ENCODE data around the gene P2RX4.
"Not testable (repeated sequence)": the region's sequence is repeated elsewhere in the genome, so short reads cannot be mapped to it uniquely, and the experiment has no call there.

The P2RX4 gene

GRCh38 chr12:121248622-121249021, 38.7 kb downstream of the P2RX4 start:
- H3K4me3 ChIP-seq (ENCODE audit: low read length), result no peak overlapping the region
- 96% methylated on average over 22 of the region's 22 CpGs for WGBS
- H3K36me3 ChIP-seq (ENCODE audit: insufficient read depth, low read length), result peaks cover 68% of the 10 kb centered on the region
- H3K9ac ChIP-seq (ENCODE audit: low read depth, low read length), result no peak overlapping the region
- no peaks in the 10 kb centered on the region for H3K9me3 ChIP-seq (ENCODE audit: insufficient read depth, low read depth, low read length)
- no peaks in the 10 kb centered on the region for H3K4me1 ChIP-seq (ENCODE audit: insufficient read depth, low read length)
- no peak overlapping the region for H3K27ac ChIP-seq (ENCODE audit: low read depth, low read length)
- H3K27me3 ChIP-seq (ENCODE audit: insufficient read depth, low read length), result no peaks in the 10 kb centered on the region

- Histone ChIP-seq H3K27me3 (ENCODE audit: insufficient read depth, low read length) (no peaks in the 10 kb centered on the region), H3K36me3 (ENCODE audit: insufficient read depth, low read length) (peaks cover 70% of the 10 kb centered on the region), H3K4me1 (ENCODE audit: insufficient read depth, low read length) (no peaks in the 10 kb centered on the region), H3K4me3 (ENCODE audit: low read length) (no peak overlapping the region), H3K9me3 (ENCODE audit: insufficient read depth, low read depth, low read length) (no peaks in the 10 kb centered on the region), H3K27ac (ENCODE audit: low read depth, low read length) (no peak overlapping the region), H3K9ac (ENCODE audit: low read depth, low read length) (no peak overlapping the region)
- 94% methylated on average over 14 of the region's 14 CpGs for WGBS
Observed at GRCh38 chr12:121250359-121250758, 40.4 kb downstream of the P2RX4 start.

DNA sequence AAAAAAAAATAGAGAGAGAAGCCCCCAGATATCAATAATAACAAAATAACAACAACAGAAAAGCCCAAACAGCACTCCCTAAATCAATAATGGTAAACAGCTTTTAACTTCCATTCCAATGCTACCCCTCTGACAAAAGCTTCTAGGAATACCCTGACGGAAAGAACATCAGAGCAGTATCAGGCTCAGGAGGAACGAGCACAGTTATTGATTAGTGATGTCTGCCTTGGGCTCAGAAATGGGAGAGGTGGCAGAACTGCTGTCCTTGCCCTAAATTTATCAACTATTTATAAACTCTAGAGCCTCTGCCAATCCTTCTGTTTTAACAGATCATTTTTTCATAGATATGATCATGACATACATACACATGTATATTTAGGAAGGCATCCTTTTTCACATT, 41.9 kb downstream of the P2RX4 start:
- Histone ChIP-seq H3K9me3 (ENCODE audit: insufficient read depth, low read depth, low read length) (no peaks in the 10 kb centered on the region), H3K27ac (ENCODE audit: low read depth, low read length) (no peak overlapping the region), H3K4me3 (ENCODE audit: low read length) (no peak overlapping the region), H3K9ac (ENCODE audit: low read depth, low read length) (no peak overlapping the region), H3K4me1 (ENCODE audit: insufficient read depth, low read length) (no peaks in the 10 kb centered on the region), H3K36me3 (ENCODE audit: insufficient read depth, low read length) (peaks cover 77% of the 10 kb centered on the region), H3K27me3 (ENCODE audit: insufficient read depth, low read length) (no peaks in the 10 kb centered on the region)
- 95% methylated on average over 2 of the region's 2 CpGs for WGBS

- H3K4me1 ChIP-seq (ENCODE audit: insufficient read depth, low read length), result no peaks in the 10 kb centered on the region
- H3K9me3 ChIP-seq (ENCODE audit: insufficient read depth, low read depth, low read length), result no peaks in the 10 kb centered on the region
Observed at GRCh38 chr12:121252712-121253345, 42.9 kb downstream of the P2RX4 start.

GRCh38 chr12:121253638-121254335, 43.9 kb downstream of the P2RX4 start:
- Histone ChIP-seq H3K27me3 (ENCODE audit: insufficient read depth, low read length) (no peaks in the 10 kb centered on the region), H3K27ac (ENCODE audit: low read depth, low read length) (no peak overlapping the region), H3K36me3 (ENCODE audit: insufficient read depth, low read length) (peaks cover 65% of the 10 kb centered on the region), H3K4me3 (ENCODE audit: low read length) (no peak overlapping the region), H3K4me1 (ENCODE audit: insufficient read depth, low read length) (no peaks in the 10 kb centered on the region), H3K9me3 (ENCODE audit: insufficient read depth, low read depth, low read length) (no peaks in the 10 kb centered on the region), H3K9ac (ENCODE audit: low read depth, low read length) (no peak overlapping the region)
- 94% methylated on average over 14 of the region's 15 CpGs for WGBS

More at GRCh38 chr12:121252712-121253345, 42.9 kb downstream of the P2RX4 start:
- H3K27me3 ChIP-seq (ENCODE audit: insufficient read depth, low read length), result no peaks in the 10 kb centered on the region
- no peak overlapping the region for H3K9ac ChIP-seq (ENCODE audit: low read depth, low read length)
- H3K36me3 ChIP-seq (ENCODE audit: insufficient read depth, low read length), result peaks cover 74% of the 10 kb centered on the region
- H3K4me3 ChIP-seq (ENCODE audit: low read length), result no peak overlapping the region
- H3K27ac ChIP-seq (ENCODE audit: low read depth, low read length), result no peak overlapping the region
- 96% methylated on average over 9 of the region's 9 CpGs for WGBS

- WGBS, result 92% methylated on average over 8 of the region's 9 CpGs
- no peak overlapping the region for H3K27ac ChIP-seq (ENCODE audit: low read depth, low read length)
Observed at GRCh38 chr12:121255433-121255832, 45.5 kb downstream of the P2RX4 start.

DNA sequence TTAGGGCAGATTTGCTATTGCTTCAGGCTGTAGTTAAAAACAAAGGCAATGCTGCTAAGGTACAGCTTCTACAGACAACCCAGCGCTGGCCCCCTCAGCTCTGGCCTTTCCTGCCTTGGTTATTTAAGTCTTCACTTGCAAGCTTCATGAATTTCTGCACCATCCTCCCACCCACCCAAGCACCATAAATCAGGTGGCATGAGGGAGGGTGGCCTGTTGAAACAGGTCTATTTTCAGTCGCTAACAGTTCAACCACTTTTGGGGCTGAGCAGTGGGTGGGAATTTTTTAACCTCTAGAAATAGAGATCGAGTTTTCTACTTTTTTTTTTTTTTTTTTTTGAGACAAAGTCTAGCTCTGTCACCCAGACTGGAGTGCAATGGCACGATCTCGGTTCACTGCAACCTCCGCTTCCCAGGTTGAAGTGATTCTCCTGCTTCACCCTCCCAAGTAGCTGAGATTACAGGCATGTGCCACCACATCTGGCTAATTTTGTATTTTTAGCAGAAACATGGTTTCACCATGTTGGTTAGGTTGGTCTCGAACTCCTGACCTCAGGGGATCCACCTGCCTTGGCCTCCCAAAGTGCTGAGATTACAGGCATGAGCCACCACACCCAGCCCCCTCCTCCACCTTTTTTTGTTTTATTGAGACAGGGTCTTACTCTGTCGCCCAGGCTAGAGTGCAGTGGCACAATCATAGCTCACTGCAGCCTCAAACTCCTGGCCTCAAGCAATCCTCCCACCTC, 47.9 kb downstream of the P2RX4 start:
- peaks cover 53% of the 10 kb centered on the region for H3K36me3 ChIP-seq (ENCODE audit: insufficient read depth, low read length)
- not testable (repeated sequence) for H3K4me1 ChIP-seq (ENCODE audit: insufficient read depth, low read length); H3K9ac ChIP-seq (ENCODE audit: low read depth, low read length); H3K27ac ChIP-seq (ENCODE audit: low read depth, low read length); H3K4me3 ChIP-seq (ENCODE audit: low read length); H3K9me3 ChIP-seq (ENCODE audit: insufficient read depth, low read depth, low read length); H3K27me3 ChIP-seq (ENCODE audit: insufficient read depth, low read length)
- 95% methylated on average over 8 of the region's 8 CpGs for WGBS

More at GRCh38 chr12:121255433-121255832, 45.5 kb downstream of the P2RX4 start:
- Histone ChIP-seq H3K27me3 (ENCODE audit: insufficient read depth, low read length) (no peaks in the 10 kb centered on the region), H3K4me1 (ENCODE audit: insufficient read depth, low read length) (no peaks in the 10 kb centered on the region), H3K9ac (ENCODE audit: low read depth, low read length) (no peak overlapping the region), H3K4me3 (ENCODE audit: low read length) (no peak overlapping the region), H3K9me3 (ENCODE audit: insufficient read depth, low read depth, low read length) (no peaks in the 10 kb centered on the region), H3K36me3 (ENCODE audit: insufficient read depth, low read length) (peaks cover 63% of the 10 kb centered on the region)

DNA sequence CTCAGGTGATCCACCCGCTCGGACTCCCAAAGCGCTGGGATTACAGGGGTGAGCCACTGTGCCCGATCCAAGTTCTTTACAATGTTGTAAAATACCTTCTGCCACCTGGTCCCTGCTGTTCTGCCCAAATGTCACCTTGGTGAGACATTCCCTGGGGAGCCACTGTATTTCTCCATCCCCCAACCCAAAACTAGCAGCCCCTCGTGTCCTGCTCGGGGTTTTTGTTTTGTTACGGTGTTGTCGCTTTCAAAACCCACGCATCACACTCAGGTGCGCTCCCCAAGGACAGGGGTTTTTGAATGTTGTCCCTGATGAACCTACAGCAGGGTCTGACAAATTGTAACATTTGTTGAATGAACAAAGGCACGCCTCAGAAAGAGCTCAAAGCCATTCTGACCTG, 49.1 kb downstream of the P2RX4 start:
- H3K9ac ChIP-seq (ENCODE audit: low read depth, low read length), result no peak overlapping the region
- H3K27ac ChIP-seq (ENCODE audit: low read depth, low read length), result no peak overlapping the region
- no peaks in the 10 kb centered on the region for H3K27me3 ChIP-seq (ENCODE audit: insufficient read depth, low read length)
- peaks cover 48% of the 10 kb centered on the region for H3K36me3 ChIP-seq (ENCODE audit: insufficient read depth, low read length)
- H3K4me3 ChIP-seq (ENCODE audit: low read length), result no peak overlapping the region
- WGBS, result 98% methylated on average over 11 of the region's 11 CpGs
- H3K4me1 ChIP-seq (ENCODE audit: insufficient read depth, low read length), result no peaks in the 10 kb centered on the region
- no peaks in the 10 kb centered on the region for H3K9me3 ChIP-seq (ENCODE audit: insufficient read depth, low read depth, low read length)

GRCh38 chr12:121260091-121260490, 50.2 kb downstream of the P2RX4 start:
- H3K27ac ChIP-seq (ENCODE audit: low read depth, low read length), result no peak overlapping the region
- no peaks in the 10 kb centered on the region for H3K27me3 ChIP-seq (ENCODE audit: insufficient read depth, low read length)
- H3K4me1 ChIP-seq (ENCODE audit: insufficient read depth, low read length), result no peaks in the 10 kb centered on the region
- no peaks in the 10 kb centered on the region for H3K9me3 ChIP-seq (ENCODE audit: insufficient read depth, low read depth, low read length)
- H3K4me3 ChIP-seq (ENCODE audit: low read length), result no peak overlapping the region
- 97% methylated on average over 7 of the region's 7 CpGs for WGBS
- peaks cover 40% of the 10 kb centered on the region for H3K36me3 ChIP-seq (ENCODE audit: insufficient read depth, low read length)
- no peak overlapping the region for H3K9ac ChIP-seq (ENCODE audit: low read depth, low read length)

GRCh38 chr12:121261398-121261797, 51.5 kb downstream of the P2RX4 start:
- Histone ChIP-seq H3K9ac (ENCODE audit: low read depth, low read length) (no peak overlapping the region), H3K4me1 (ENCODE audit: insufficient read depth, low read length) (no peaks in the 10 kb centered on the region), H3K9me3 (ENCODE audit: insufficient read depth, low read depth, low read length) (no peaks in the 10 kb centered on the region), H3K27me3 (ENCODE audit: insufficient read depth, low read length) (no peaks in the 10 kb centered on the region), H3K36me3 (ENCODE audit: insufficient read depth, low read length) (peaks cover 37% of the 10 kb centered on the region), H3K4me3 (ENCODE audit: low read length) (no peak overlapping the region), H3K27ac (ENCODE audit: low read depth, low read length) (no peak overlapping the region)
- WGBS, result 92% methylated on average over 6 of the region's 6 CpGs

- H3K9ac ChIP-seq (ENCODE audit: low read depth, low read length), result no peak overlapping the region
- H3K4me1 ChIP-seq (ENCODE audit: insufficient read depth, low read length), result no peaks in the 10 kb centered on the region
- 96% methylated on average over 10 of the region's 10 CpGs for WGBS
- peaks cover 45% of the 10 kb centered on the region for H3K36me3 ChIP-seq (ENCODE audit: insufficient read depth, low read length)
- no peak overlapping the region for H3K4me3 ChIP-seq (ENCODE audit: low read length)
- H3K27ac ChIP-seq (ENCODE audit: low read depth, low read length), result no peak overlapping the region
- H3K9me3 ChIP-seq (ENCODE audit: insufficient read depth, low read depth, low read length), result no peaks in the 10 kb centered on the region
- no peaks in the 10 kb centered on the region for H3K27me3 ChIP-seq (ENCODE audit: insufficient read depth, low read length)
Observed at GRCh38 chr12:121263206-121263935, 53.4 kb downstream of the P2RX4 start.
